Parathyroid adenoma (tissue), 2 donors: ENCODE data around the gene CATSPERZ.

Experiments used
- H2AFZ ChIP-seq: fragments of 300-600 bp; sonication (generic); one replicate; pipeline ENCODE4 v1.7.0; 2017; ENCODE audit warnings: antibody characterized with exemption, mild to moderate bottlenecking
- H3K27ac ChIP-seq: fragments of 300-600 bp; sonication (generic); one replicate; pipeline ENCODE4 v1.7.0; 2017
- H3K27me3 ChIP-seq: fragments of 300-600 bp; sonication (generic); one replicate; pipeline ENCODE4 v1.7.0; 2017; ENCODE audit warnings: low read length; ENCODE audit not compliant: control insufficient read depth, insufficient read depth
- H3K36me3 ChIP-seq: fragments of 300-600 bp; sonication (generic); one replicate; pipeline ENCODE4 v1.7.0; 2017; ENCODE audit warnings: low read length; ENCODE audit not compliant: control insufficient read depth, insufficient read depth
- H3K4me1 ChIP-seq: fragments of 300-600 bp; sonication (generic); one replicate; pipeline ENCODE4 v1.7.0; 2017; ENCODE audit warnings: control low read depth
- H3K4me2 ChIP-seq: fragments of 300-600 bp; sonication (generic); one replicate; pipeline ENCODE4 v1.7.0; 2017; ENCODE audit warnings: low read length
- H3K4me3 ChIP-seq: fragments of 300-600 bp; sonication (generic); one replicate; pipeline ENCODE4 v1.7.0; 2017; ENCODE audit warnings: low read depth, low read length
- H3K79me2 ChIP-seq: fragments of 300-600 bp; sonication (generic); one replicate; pipeline ENCODE4 v1.7.0; 2017; ENCODE audit warnings: control low read depth
- H3K9ac ChIP-seq: fragments of 300-600 bp; sonication (generic); one replicate; pipeline ENCODE4 v1.7.0; 2017; ENCODE audit warnings: mild to moderate bottlenecking
- H3K9me3 ChIP-seq: fragments of 300-600 bp; sonication (generic); one replicate; pipeline ENCODE4 v1.7.0; 2017; ENCODE audit warnings: low read length; ENCODE audit not compliant: control insufficient read depth
- CTCF ChIP-seq: fragments of 300-600 bp; sonication (generic); IDR thresholded peaks from one replicate; pipeline ENCODE4 v1.7.0; 2017; ENCODE audit warnings: antibody characterized with exemption, mild to moderate bottlenecking
- donor health status: primary hyperparathyroidism.

Gene CATSPERZ

GRCh38 chr11:64291752-64292459 is 8.3 kb upstream of the CATSPERZ start:
- no peaks in the 10 kb centered on the region for H3K36me3 ChIP-seq
- no peaks in the 10 kb centered on the region for H3K4me1 ChIP-seq
- no peaks in the 10 kb centered on the region for H3K79me2 ChIP-seq
- H3K9me3 ChIP-seq = no peaks in the 10 kb centered on the region
- H2AFZ ChIP-seq = no peak overlapping the region
- H3K4me3 ChIP-seq = no peak overlapping the region
- no peaks in the 10 kb centered on the region for H3K27me3 ChIP-seq
- H3K4me2 ChIP-seq = no peak overlapping the region
- no peak overlapping the region for H3K9ac ChIP-seq
- H3K27ac ChIP-seq = no peak overlapping the region
- no peak for TF ChIP-seq CTCF

GRCh38 chr11:64292460-64293254 is 7.5 kb upstream of the CATSPERZ start:
- TF ChIP-seq CTCF = no peak
- no peak overlapping the region for H2AFZ ChIP-seq
- no peak overlapping the region for H3K4me2 ChIP-seq
- no peak overlapping the region for H3K27ac ChIP-seq
- H3K9me3 ChIP-seq = no peaks in the 10 kb centered on the region
- H3K79me2 ChIP-seq = no peaks in the 10 kb centered on the region
- no peak overlapping the region for H3K4me3 ChIP-seq
- no peak overlapping the region for H3K9ac ChIP-seq
- H3K36me3 ChIP-seq = no peaks in the 10 kb centered on the region
- no peaks in the 10 kb centered on the region for H3K27me3 ChIP-seq
- H3K4me1 ChIP-seq = no peaks in the 10 kb centered on the region

GRCh38 chr11:64294774-64295173 is 5.4 kb upstream of the CATSPERZ start:
- no peak for TF ChIP-seq CTCF
- H3K79me2 ChIP-seq = no peaks in the 10 kb centered on the region
- H3K27ac ChIP-seq = no peak overlapping the region
- H3K27me3 ChIP-seq = no peaks in the 10 kb centered on the region
- no peak overlapping the region for H2AFZ ChIP-seq
- H3K4me1 ChIP-seq = peaks cover under 1% of the 10 kb centered on the region
- no peak overlapping the region for H3K4me3 ChIP-seq
- no peaks in the 10 kb centered on the region for H3K9me3 ChIP-seq
- H3K9ac ChIP-seq = no peak overlapping the region
- no peak overlapping the region for H3K4me2 ChIP-seq
- H3K36me3 ChIP-seq = no peaks in the 10 kb centered on the region

- H3K27me3 ChIP-seq = no peaks in the 10 kb centered on the region
- peaks cover 3% of the 10 kb centered on the region for H3K4me1 ChIP-seq
- TF ChIP-seq CTCF = no peak
- H3K79me2 ChIP-seq = no peaks in the 10 kb centered on the region
- no peak overlapping the region for H3K9ac ChIP-seq
- no peak overlapping the region for H2AFZ ChIP-seq
- H3K4me2 ChIP-seq = no peak overlapping the region
- no peak overlapping the region for H3K4me3 ChIP-seq
- H3K9me3 ChIP-seq = no peaks in the 10 kb centered on the region
- no peaks in the 10 kb centered on the region for H3K36me3 ChIP-seq
- H3K27ac ChIP-seq = no peak overlapping the region
Measured at GRCh38 chr11:64295760-64296159, 4.4 kb upstream of the CATSPERZ start.
